Cardiac fibroblast (primary cell): ENCODE data around the gene CNIH3.

Experiments used
- DNase-seq, 2 donors: peaks; one replicate each; pipeline versions ENCODE4 v3.0.0 to v3.0.0-alpha.2; 2010; ENCODE audit warnings: low read depth in 2 of 2
- H3K4me3 ChIP-seq, 2 donors: replicated peaks in 1 of 2; 1 replicate in 1 of 2; 2 replicates in 1 of 2; pipeline ENCODE4 v1.5.1; 2011; ENCODE audit warnings: low read depth in 2 of 2, low read length in 2 of 2, mild to moderate bottlenecking in 2 of 2, moderate library complexity in 1 of 2
- TF ChIP-seq, protein P1 (sequence below): IDR thresholded peaks from one replicate; pipeline ENCODE4 v1.5.1; 2011; ENCODE audit warnings: low read depth, mild to moderate bottlenecking, low read length, inconsistent platforms

CNIH3 gene

DNA sequence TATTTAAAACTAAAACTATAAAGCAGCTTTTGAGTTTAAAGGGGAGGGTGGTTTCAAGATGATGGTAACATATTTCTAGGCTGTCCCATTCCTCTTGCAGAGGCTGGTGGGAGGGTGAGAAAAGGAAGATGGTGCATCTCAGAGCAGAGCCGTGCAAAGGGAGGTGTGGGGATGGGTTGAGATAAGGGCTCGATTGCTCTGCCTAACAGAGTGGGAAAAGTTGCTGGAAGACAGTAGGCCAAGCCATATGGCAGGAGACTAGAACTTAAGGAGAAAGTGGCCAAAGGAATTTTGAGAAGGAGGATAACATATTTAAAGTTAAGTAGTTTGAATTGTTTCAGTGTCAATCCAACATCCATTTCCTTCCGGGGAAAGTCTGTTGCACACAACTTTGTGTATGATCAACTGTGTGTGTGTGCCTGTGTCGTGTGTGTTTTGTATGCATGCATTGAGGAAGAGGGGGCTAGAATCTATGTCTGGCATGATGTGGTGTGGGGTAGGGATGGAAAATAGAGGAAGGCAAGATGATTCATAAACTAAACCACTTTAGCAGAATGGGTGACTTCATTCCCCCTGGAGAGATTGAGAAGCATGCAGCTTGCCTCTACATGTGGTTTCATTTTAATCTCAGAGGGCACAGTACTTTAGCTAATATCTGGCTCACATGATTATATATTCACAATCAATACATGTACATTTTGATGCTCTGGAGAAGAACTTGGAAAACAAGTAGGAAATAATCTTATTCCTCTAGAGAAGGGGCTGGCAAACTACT is 168.3 kb downstream of the CNIH3 start:
- no peak overlapping the region for H3K4me3 ChIP-seq
- peak in 1 of 2 donors; percentile 55 for DNase-seq
- TF ChIP-seq, protein P1, sequence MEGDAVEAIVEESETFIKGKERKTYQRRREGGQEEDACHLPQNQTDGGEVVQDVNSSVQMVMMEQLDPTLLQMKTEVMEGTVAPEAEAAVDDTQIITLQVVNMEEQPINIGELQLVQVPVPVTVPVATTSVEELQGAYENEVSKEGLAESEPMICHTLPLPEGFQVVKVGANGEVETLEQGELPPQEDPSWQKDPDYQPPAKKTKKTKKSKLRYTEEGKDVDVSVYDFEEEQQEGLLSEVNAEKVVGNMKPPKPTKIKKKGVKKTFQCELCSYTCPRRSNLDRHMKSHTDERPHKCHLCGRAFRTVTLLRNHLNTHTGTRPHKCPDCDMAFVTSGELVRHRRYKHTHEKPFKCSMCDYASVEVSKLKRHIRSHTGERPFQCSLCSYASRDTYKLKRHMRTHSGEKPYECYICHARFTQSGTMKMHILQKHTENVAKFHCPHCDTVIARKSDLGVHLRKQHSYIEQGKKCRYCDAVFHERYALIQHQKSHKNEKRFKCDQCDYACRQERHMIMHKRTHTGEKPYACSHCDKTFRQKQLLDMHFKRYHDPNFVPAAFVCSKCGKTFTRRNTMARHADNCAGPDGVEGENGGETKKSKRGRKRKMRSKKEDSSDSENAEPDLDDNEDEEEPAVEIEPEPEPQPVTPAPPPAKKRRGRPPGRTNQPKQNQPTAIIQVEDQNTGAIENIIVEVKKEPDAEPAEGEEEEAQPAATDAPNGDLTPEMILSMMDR, result no peak

DNA sequence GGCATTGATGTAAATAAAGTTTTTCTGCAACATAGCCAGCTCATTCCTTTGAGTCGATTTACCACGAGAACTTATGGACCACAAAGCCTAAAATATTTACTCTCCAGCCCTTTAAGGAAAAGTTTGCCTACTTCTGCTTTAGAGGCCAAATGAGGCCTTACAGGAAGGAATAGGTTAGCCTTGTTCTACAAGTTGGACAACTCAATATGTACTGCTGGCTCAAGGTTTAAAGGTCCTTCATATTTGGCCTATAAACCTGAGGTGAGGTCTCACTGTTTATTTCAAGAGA is 168.9 kb downstream of the CNIH3 start:
- DNase-seq, result no peak
- TF ChIP-seq, protein P1, result no peak
- H3K4me3 ChIP-seq, result no peak overlapping the region

DNA sequence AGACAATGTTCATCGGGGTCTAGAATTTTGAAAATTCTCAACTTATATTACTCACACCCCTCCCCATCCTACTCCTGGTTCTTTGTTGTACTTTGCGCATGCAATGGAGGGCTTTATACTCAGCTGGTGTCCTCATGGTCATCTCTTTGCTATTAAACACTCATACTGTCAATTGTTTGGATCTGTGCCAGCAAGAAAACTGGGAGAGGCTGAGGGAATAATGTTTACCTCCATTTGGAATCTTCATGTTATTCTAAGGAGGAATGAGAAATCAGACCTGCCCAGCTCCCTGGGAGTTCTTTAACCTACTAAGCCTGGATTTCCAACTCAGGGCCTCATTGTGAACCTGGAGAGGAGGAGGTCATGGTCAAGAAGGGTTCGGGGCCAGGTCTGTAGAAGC is 169.5 kb downstream of the CNIH3 start:
- no peak for DNase-seq
- H3K4me3 ChIP-seq, result no peak overlapping the region
- TF ChIP-seq, protein P1, result no peak

DNA sequence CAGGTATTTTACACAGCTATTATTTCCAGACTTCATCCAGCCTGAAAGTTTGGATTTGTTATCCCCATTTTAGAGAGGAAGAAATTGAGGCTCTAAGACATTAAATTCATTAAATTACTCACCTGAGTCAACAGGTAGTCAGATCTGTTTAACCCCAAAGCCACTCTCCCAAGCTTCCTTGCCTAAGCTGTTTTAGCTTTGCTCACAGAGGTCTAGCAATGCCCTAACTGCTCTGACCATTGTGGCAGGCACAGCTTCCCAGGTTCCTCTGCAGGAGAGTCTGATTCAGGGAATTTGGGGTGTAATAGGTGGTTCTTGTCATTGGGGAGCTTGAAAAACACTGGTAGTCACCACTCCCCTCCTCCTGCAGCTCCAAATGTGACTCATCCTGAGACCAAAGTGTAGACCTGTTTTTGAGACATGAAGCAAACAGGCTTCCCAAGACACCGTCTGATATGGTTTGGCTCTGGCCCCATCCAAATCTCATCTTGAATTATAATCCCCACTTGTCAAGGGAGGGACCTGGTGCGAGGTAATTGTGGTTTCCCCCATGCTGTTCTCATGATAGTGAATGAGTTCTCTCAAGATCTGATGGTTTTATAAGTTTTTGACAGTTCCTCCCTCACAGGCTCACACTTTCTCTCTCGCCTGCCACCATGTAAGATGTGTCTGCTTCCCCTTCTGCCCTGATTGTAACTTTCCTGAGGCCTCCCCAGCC is 170.6 kb downstream of the CNIH3 start:
- DNase-seq, result peak in 1 of 2 donors; percentile 3
- TF ChIP-seq, protein P1, result no peak
- no peak overlapping the region for H3K4me3 ChIP-seq

DNA sequence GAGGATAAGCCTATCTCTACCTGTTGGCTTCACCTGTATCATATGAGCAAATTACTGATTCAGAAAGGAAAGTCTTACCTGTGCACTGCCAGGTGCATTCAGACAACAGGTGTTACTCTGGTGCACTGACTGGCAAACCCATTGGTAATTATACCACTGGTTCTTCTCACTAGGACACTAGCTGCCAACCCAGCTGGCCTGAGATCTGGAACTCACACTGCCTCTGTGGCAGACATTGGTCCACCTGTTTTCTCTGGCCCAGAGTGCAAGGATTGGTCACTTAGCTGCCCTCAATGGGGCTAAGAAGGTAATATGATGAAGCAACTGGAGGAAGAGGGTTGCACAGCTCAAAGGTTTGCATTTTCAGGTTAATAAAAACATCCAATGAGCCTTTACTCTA is 173.2 kb downstream of the CNIH3 start:
- DNase-seq, result no peak
- TF ChIP-seq, protein P1, result no peak
- no peak overlapping the region for H3K4me3 ChIP-seq
